Mesendoderm (in vitro differentiated cells): Measurements from ENCODE around the gene DMXL2.

Experiments
- DNase-seq: peaks from one replicate; pipeline ENCODE4 v3.0.0; 2013
- H2AK5ac ChIP-seq: 2 replicates; pipeline ENCODE4 v1.6.1; 2013; ENCODE audit warnings: low read length, inconsistent platforms
- H2BK120ac ChIP-seq: 2 replicates; pipeline ENCODE4 v1.6.1; 2013; ENCODE audit warnings: low read depth, mild to moderate bottlenecking, low read length, moderate library complexity, mixed read lengths
- H2BK15ac ChIP-seq: replicated peaks from 2 replicates; pipeline ENCODE4 v1.6.1; 2013; ENCODE audit warnings: low read depth, mild to moderate bottlenecking, moderate library complexity
- H2BK5ac ChIP-seq: 2 replicates; pipeline ENCODE4 v1.6.1; 2013; ENCODE audit warnings: low read length, inconsistent platforms
- H3K18ac ChIP-seq: 2 replicates; pipeline ENCODE4 v1.6.1; 2013; ENCODE audit warnings: mild to moderate bottlenecking, low read length, mixed read lengths
- H3K23ac ChIP-seq: one replicate; pipeline ENCODE4 v1.6.1; 2013; ENCODE audit warnings: low read length
- H3K27ac ChIP-seq: 2 replicates; pipeline ENCODE4 v1.5.1; 2013; ENCODE audit warnings: low read depth, mild to moderate bottlenecking, inconsistent platforms, low read length, moderate library complexity
- H3K27me3 ChIP-seq: 2 replicates; pipeline ENCODE4 v1.6.1; 2013; ENCODE audit warnings: low read length, control low read depth, mild to moderate bottlenecking, inconsistent platforms; ENCODE audit not compliant: insufficient read depth, poor library complexity
- H3K36me3 ChIP-seq: 2 replicates; pipeline ENCODE4 v1.6.1; 2013; ENCODE audit warnings: low read length, inconsistent platforms; ENCODE audit not compliant: control insufficient read depth, insufficient read depth
- H3K4ac ChIP-seq: one replicate; pipeline ENCODE4 v1.6.1; 2013; ENCODE audit warnings: low read depth, mild to moderate bottlenecking, low read length, moderate library complexity
- H3K4me1 ChIP-seq: 2 replicates; pipeline ENCODE4 v1.6.1; 2013; ENCODE audit warnings: low read depth, low read length, inconsistent platforms; ENCODE audit not compliant: control insufficient read depth
- H3K4me2 ChIP-seq: 2 replicates; pipeline ENCODE4 v1.6.1; 2013; ENCODE audit warnings: low read length
- H3K4me3 ChIP-seq: 2 replicates; pipeline ENCODE4 v1.5.1; 2013; ENCODE audit warnings: mild to moderate bottlenecking, low read length
- H3K56ac ChIP-seq: one replicate; pipeline ENCODE4 v1.6.1; 2013; ENCODE audit warnings: low read length
- H3K79me1 ChIP-seq: 2 replicates; pipeline ENCODE4 v1.6.1; 2013; ENCODE audit warnings: low read length, inconsistent platforms
- H3K79me2 ChIP-seq: 2 replicates; pipeline ENCODE4 v1.6.1; 2013; ENCODE audit warnings: mild to moderate bottlenecking, low read length; ENCODE audit not compliant: control insufficient read depth, insufficient read depth
- H3K9ac ChIP-seq: 2 replicates; pipeline ENCODE4 v1.6.1; 2013; ENCODE audit warnings: low read length, inconsistent platforms
- H4K5ac ChIP-seq: one replicate; pipeline ENCODE4 v1.6.1; 2013; ENCODE audit warnings: low read length
- H4K8ac ChIP-seq: one replicate; pipeline ENCODE4 v1.6.1; 2013; ENCODE audit warnings: low read depth, mild to moderate bottlenecking, control low read depth, low read length, moderate library complexity
- WGBS: extraction: QIAGEN DNeasy Blood & Tissue Kit; methylation state at CpG from one replicate; pipeline ENCODE4 v1.1.7; 2013; ENCODE audit warnings: low lambda C conversion rate, missing lambda C conversion rate; ENCODE audit not compliant: insufficient coverage; ENCODE audit errors: extremely low coverage; 5-methylcytosine and 5-hydroxymethylcytosine counted together

DMXL2 gene

GRCh38 chr15:51589881-51590568 lies 32.5 kb downstream of the DMXL2 start:
- no peak overlapping the region for H4K8ac ChIP-seq
- no peak overlapping the region for H3K18ac ChIP-seq
- H2BK5ac ChIP-seq: no peak overlapping the region
- H3K27ac ChIP-seq: no peak overlapping the region
- H3K4me1 ChIP-seq: no peaks in the 10 kb centered on the region
- H3K79me2 ChIP-seq: no peaks in the 10 kb centered on the region
- no CpG with 5 or more reads among the region's 2 CpGs for WGBS
- no peaks in the 10 kb centered on the region for H3K27me3 ChIP-seq
- H3K23ac ChIP-seq: no peak overlapping the region
- no peaks in the 10 kb centered on the region for H3K36me3 ChIP-seq
- no peak for DNase-seq
- no peak overlapping the region for H2BK120ac ChIP-seq
- H3K79me1 ChIP-seq: no peaks in the 10 kb centered on the region
- no peak overlapping the region for H2AK5ac ChIP-seq
- H2BK15ac ChIP-seq: no peak overlapping the region
- H3K4me3 ChIP-seq: no peak overlapping the region
- H3K4me2 ChIP-seq: no peak overlapping the region
- no peak overlapping the region for H4K5ac ChIP-seq
- H3K9ac ChIP-seq: no peak overlapping the region
- H3K4ac ChIP-seq: no peak overlapping the region
- no peak overlapping the region for H3K56ac ChIP-seq

- Histone ChIP-seq H3K56ac (no peak overlapping the region), H3K79me1 (no peaks in the 10 kb centered on the region), H3K23ac (no peak overlapping the region), H2BK5ac (no peak overlapping the region), H3K27me3 (no peaks in the 10 kb centered on the region), H3K79me2 (no peaks in the 10 kb centered on the region), H3K18ac (no peak overlapping the region), H3K4me1 (no peaks in the 10 kb centered on the region), H3K9ac (no peak overlapping the region), H4K8ac (no peak overlapping the region), H3K27ac (no peak overlapping the region), H2BK15ac (no peak overlapping the region), H4K5ac (no peak overlapping the region), H3K36me3 (no peaks in the 10 kb centered on the region), H2BK120ac (no peak overlapping the region), H3K4me3 (no peak overlapping the region), H3K4ac (no peak overlapping the region), H3K4me2 (no peak overlapping the region), H2AK5ac (no peak overlapping the region)
- no peak for DNase-seq
- no CpG with 5 or more reads among the region's 3 CpGs for WGBS
Observed at GRCh38 chr15:51588966-51589365, 33.6 kb downstream of the DMXL2 start.

- Histone ChIP-seq H4K8ac (no peak overlapping the region), H3K36me3 (no peaks in the 10 kb centered on the region), H3K23ac (no peak overlapping the region), H2AK5ac (no peak overlapping the region), H3K4ac (no peak overlapping the region), H3K9ac (no peak overlapping the region), H2BK15ac (no peak overlapping the region), H2BK120ac (no peak overlapping the region), H3K4me2 (no peak overlapping the region), H3K4me1 (no peaks in the 10 kb centered on the region), H3K27ac (no peak overlapping the region), H3K79me2 (no peaks in the 10 kb centered on the region), H4K5ac (no peak overlapping the region), H2BK5ac (no peak overlapping the region), H3K18ac (no peak overlapping the region), H3K56ac (no peak overlapping the region), H3K4me3 (no peak overlapping the region), H3K79me1 (no peaks in the 10 kb centered on the region), H3K27me3 (no peaks in the 10 kb centered on the region)
- no CpG with 5 or more reads among the region's 5 CpGs for WGBS
- no peak for DNase-seq
Observed at GRCh38 chr15:51585986-51586385, 36.6 kb downstream of the DMXL2 start.

GRCh38 chr15:51580982-51581381 lies 41.6 kb downstream of the DMXL2 start:
- H2BK15ac ChIP-seq: no peak overlapping the region
- no peaks in the 10 kb centered on the region for H3K4me1 ChIP-seq
- H3K9ac ChIP-seq: no peak overlapping the region
- no peak overlapping the region for H3K56ac ChIP-seq
- H4K8ac ChIP-seq: no peak overlapping the region
- no peak overlapping the region for H2BK5ac ChIP-seq
- no peak overlapping the region for H3K4me3 ChIP-seq
- H3K27ac ChIP-seq: no peak overlapping the region
- H3K79me1 ChIP-seq: no peaks in the 10 kb centered on the region
- H4K5ac ChIP-seq: no peak overlapping the region
- H2AK5ac ChIP-seq: no peak overlapping the region
- no peaks in the 10 kb centered on the region for H3K36me3 ChIP-seq
- no peaks in the 10 kb centered on the region for H3K27me3 ChIP-seq
- no peak for DNase-seq
- H2BK120ac ChIP-seq: no peak overlapping the region
- H3K18ac ChIP-seq: no peak overlapping the region
- no peak overlapping the region for H3K4me2 ChIP-seq
- no peaks in the 10 kb centered on the region for H3K79me2 ChIP-seq
- WGBS: no CpG with 5 or more reads among the region's 4 CpGs
- H3K4ac ChIP-seq: no peak overlapping the region
- H3K23ac ChIP-seq: no peak overlapping the region

- WGBS: no CpG with 5 or more reads among the region's 2 CpGs
Observed at GRCh38 chr15:51580385-51580784, 42.2 kb downstream of the DMXL2 start.

GRCh38 chr15:51579012-51579411 lies 43.6 kb downstream of the DMXL2 start:
- H3K4me3 ChIP-seq: no peak overlapping the region

More at GRCh38 chr15:51580385-51580784, 42.2 kb downstream of the DMXL2 start:
- Histone ChIP-seq H3K4me3 (no peak overlapping the region), H3K4me2 (no peak overlapping the region), H2BK15ac (no peak overlapping the region), H2BK120ac (no peak overlapping the region), H4K5ac (no peak overlapping the region), H3K56ac (no peak overlapping the region), H3K18ac (no peak overlapping the region), H3K79me2 (no peaks in the 10 kb centered on the region), H3K9ac (no peak overlapping the region), H3K27me3 (no peaks in the 10 kb centered on the region), H3K23ac (no peak overlapping the region), H3K79me1 (no peaks in the 10 kb centered on the region), H3K4ac (no peak overlapping the region), H2AK5ac (no peak overlapping the region), H3K4me1 (no peaks in the 10 kb centered on the region), H2BK5ac (no peak overlapping the region), H4K8ac (no peak overlapping the region), H3K27ac (no peak overlapping the region), H3K36me3 (no peaks in the 10 kb centered on the region)
- DNase-seq: no peak

More at GRCh38 chr15:51579012-51579411, 43.6 kb downstream of the DMXL2 start:
- H4K8ac ChIP-seq: no peak overlapping the region
- H3K9ac ChIP-seq: no peak overlapping the region
- H3K4me1 ChIP-seq: no peaks in the 10 kb centered on the region
- no peak for DNase-seq
- no peak overlapping the region for H3K23ac ChIP-seq
- H3K56ac ChIP-seq: no peak overlapping the region
- H2BK15ac ChIP-seq: no peak overlapping the region
- H3K18ac ChIP-seq: no peak overlapping the region
- no peak overlapping the region for H2AK5ac ChIP-seq
- no peaks in the 10 kb centered on the region for H3K36me3 ChIP-seq
- no peak overlapping the region for H4K5ac ChIP-seq
- WGBS: no CpG with 5 or more reads among the region's 2 CpGs
- H3K27me3 ChIP-seq: no peaks in the 10 kb centered on the region
- no peak overlapping the region for H3K4me2 ChIP-seq
- no peaks in the 10 kb centered on the region for H3K79me2 ChIP-seq
- no peak overlapping the region for H2BK120ac ChIP-seq
- H2BK5ac ChIP-seq: no peak overlapping the region
- no peaks in the 10 kb centered on the region for H3K79me1 ChIP-seq
- no peak overlapping the region for H3K27ac ChIP-seq
- H3K4ac ChIP-seq: no peak overlapping the region
